ENCODE data around the gene RTL5.

RTL5 gene

GRCh38 chrX:72107841-72108595 lies 23.7 kb downstream of the RTL5 start:
- DNase-seq: no peak

GRCh38 chrX:72107320-72107719 lies 24.4 kb downstream of the RTL5 start:
- DNase-seq: peak; percentile 38

DNA sequence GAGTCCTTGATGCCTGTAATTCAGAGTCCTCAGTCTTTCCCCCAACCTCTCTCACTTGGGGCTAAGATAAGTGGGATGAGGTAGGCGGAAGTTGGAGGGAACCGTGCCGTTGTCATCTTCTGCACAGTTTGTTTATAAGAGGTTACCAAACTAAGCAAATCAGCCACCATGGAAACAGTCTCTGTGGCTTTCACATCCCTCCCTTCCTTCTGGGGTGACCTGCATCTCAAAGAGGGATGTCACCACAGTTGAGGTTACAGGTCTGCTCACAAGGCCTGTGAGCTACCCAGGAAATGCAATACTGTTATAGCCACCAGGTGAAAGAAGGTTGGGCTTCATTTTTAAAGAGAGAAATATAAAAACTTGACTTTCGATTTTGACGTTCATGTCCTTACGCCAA lies 26.3 kb downstream of the RTL5 start:
- peak; percentile 85 for DNase-seq

DNA sequence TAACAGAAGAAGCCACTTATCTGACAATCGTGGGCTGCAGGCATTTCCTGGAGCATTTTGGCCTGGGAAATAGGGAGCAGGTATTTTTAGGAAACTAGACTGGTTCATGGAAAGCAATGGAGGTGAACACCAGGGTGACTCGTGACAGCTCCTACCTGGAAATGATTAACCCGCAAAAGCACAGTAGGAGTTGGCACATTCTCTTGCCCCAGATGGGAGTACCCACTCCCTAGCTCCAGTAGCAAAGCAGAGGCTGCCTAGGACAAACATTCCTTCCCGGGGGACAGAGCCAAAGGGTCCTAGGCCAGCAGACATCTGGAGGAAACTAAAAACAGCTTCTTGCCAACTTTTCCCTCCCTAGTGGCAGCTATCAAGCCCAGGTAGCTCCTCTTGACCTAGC lies 29.0 kb downstream of the RTL5 start:
- DNase-seq: no peak

DNA sequence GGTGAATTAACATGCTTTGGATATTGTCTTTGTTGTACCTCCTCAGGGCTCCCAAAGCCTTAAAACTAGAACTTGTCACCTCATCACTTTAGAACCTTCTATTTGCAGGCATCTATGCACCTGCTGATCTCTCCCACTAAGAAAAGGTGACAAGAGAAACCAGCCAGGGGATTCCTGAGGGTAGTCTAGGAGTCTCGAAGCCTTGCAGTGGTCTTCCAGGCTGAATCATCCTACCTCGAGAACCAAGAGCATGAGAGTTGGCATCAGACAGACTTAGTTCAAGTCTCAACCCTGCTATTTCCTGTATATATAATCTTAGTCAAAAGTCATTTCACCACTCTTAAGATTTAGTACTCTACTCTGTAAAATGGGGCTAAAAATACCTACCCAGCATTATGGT lies 29.6 kb downstream of the RTL5 start:
- peak; percentile 29 for DNase-seq

DNA sequence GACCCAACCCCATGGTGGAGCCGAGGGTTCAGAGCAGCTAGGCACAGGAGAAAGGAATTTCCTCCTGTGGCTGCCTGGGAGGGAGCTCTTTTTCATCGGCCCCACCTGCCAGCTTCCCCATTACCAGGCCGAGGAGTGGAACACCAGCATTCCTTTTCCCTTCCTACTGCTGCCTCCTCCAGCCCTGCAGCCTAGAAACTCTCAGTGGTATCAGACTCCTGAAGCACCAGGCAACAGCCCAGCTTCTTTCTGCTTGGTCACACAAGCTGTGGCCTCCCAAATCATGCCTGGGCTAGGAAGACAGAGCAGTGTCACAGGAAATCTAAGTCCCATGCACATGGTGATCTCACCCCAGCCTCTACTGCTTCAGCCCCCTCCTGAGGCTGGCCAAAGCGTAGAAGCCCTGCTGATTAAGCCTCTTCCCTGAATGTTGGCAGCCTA lies 30.1 kb downstream of the RTL5 start:
- no peak for DNase-seq

GRCh38 chrX:72100824-72101351 lies 30.8 kb downstream of the RTL5 start:
- DNase-seq: peak; percentile 85

- DNase-seq: peak; percentile 68
Observed at GRCh38 chrX:72100051-72100755, 31.5 kb downstream of the RTL5 start.

DNA sequence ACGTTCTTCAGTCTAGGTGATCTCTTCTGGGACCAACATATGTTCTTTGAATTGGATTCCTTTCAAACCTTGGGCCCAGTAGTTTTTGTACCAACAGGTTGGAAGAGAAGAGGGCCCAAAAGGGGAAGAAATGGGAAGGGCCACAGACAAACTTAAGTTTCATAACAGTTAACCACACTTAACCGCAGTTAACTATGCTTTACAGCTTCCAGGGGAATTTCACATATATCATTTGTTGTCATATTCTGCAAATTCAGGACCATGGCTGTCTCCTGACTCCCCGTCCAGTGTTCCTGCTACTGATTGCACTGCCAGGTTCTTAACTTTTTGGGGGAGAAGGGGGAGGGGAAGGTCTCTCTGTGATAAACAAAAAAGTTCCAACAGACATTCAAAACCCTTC lies 34.6 kb downstream of the RTL5 start:
- no peak for DNase-seq

GRCh38 chrX:72095370-72095769 lies 36.3 kb downstream of the RTL5 start:
- DNase-seq: no peak

- DNase-seq: peak; percentile 86
Observed at GRCh38 chrX:72094894-72095293, 36.8 kb downstream of the RTL5 start.

GRCh38 chrX:72089254-72089653 lies 42.5 kb downstream of the RTL5 start:
- no peak for DNase-seq

- no peak for DNase-seq
Observed at GRCh38 chrX:72088761-72089160, 43.0 kb downstream of the RTL5 start.

- no peak for DNase-seq
Observed at GRCh38 chrX:72086995-72087394, 44.7 kb downstream of the RTL5 start.

- DNase-seq: no peak
Observed at GRCh38 chrX:72084114-72084513, 47.6 kb downstream of the RTL5 start.

DNA sequence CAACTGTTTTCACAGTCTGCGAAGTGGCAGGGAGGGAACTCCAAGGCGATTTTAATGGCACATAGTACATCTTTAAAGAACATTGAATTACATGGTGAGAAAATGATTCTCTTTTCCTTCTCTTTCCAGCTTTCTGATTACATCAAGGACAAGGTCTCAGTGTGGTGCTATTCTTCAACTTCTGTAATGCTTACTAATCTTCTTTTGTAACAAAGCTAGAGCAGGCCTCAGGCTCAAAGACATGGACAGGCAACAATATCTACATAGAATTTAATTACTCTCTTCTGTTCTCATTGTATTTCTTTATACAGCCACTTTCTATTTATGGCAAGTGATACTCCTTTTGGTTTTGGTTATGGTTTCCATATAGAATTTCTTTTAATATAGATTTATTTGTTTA lies 48.4 kb downstream of the RTL5 start:
- no peak for DNase-seq

GRCh38 chrX:72081605-72082320 lies 50.0 kb downstream of the RTL5 start:
- DNase-seq: no peak

- no peak for DNase-seq
Observed at GRCh38 chrX:72080800-72081199, 50.9 kb downstream of the RTL5 start.

DNA sequence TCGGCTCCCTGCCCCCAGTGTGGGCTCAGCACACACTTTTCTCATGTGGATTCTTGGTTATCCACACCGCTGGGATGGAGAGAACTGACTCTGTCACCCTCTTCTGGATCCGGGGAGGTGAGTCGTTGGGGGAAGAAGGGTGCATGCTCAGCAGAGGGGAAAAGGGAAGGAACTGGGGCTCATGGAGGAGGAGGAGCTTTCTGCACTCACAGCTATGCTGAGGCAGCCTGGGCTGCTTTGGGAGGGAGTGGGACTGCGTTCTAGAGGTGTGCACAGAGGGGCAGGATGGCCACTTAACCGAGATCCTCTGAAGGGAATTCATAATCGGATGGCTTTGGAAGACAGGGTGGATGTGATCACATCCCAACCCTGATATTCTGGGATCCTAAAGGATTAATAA lies 51.6 kb downstream of the RTL5 start:
- DNase-seq: no peak

- DNase-seq: no peak
Observed at GRCh38 chrX:72079607-72080006, 52.1 kb downstream of the RTL5 start.

DNA sequence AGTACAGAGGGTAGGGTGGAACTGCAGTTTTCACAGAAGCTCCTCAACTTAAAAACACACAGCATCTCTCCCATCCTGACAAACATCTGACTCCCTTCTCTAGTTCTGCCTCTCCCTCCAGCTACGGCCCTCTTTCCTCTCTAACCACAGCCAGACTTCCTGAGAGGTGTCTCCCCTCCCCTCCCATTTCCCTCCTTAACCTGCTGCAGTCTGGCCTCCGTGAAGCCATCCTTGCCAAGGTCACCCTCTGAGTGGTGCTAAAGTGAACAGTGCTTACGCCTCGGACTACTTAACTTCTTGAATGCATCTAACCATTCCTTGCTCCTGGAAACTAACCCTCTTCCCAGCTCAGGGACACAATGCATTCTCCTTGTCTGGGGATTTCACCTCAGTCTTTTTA lies 53.3 kb downstream of the RTL5 start:
- no peak for DNase-seq
